Smooth muscle cell (in vitro differentiated cells): ENCODE results near the gene KCNIP3. TPM values are rescaled to one million over a fixed set of nuclear protein-coding genes. Genes with fewer than 3 reads are reported as not detected.

Experiments
- DNase-seq: peaks from one replicate; lab custom pipeline; 2025; ENCODE audit not compliant: unreplicated experiment; lab: John Stamatoyannopoulos, UW
- H2AFZ ChIP-seq: fragments of 200-600 bp; sonication (generic); 2 replicates; pipeline ENCODE4 v1.6.0; 2016; ENCODE audit warnings: antibody characterized with exemption, low read depth, mild to moderate bottlenecking
- H3F3A ChIP-seq: fragments of 200-600 bp; sonication (generic); 2 replicates; pipeline ENCODE4 v1.6.0; 2017; ENCODE audit warnings: antibody characterized with exemption, low read depth
- H3K27ac ChIP-seq: fragments of 200-600 bp; sonication (generic); 2 replicates; pipeline ENCODE4 v1.5.1; 2016; ENCODE audit warnings: low read depth, mild to moderate bottlenecking
- H3K27me3 ChIP-seq: fragments of 200-600 bp; sonication (generic); 2 replicates; pipeline ENCODE4 v1.6.1; 2016; ENCODE audit warnings: low read depth, mild to moderate bottlenecking
- H3K36me3 ChIP-seq: fragments of 200-600 bp; sonication (generic); 2 replicates; pipeline ENCODE4 v1.5.1; 2016; ENCODE audit warnings: low read depth
- H3K4me1 ChIP-seq: fragments of 200-600 bp; sonication (generic); 2 replicates; pipeline ENCODE4 v1.5.1; 2016; ENCODE audit warnings: low read depth
- H3K4me2 ChIP-seq: fragments of 200-600 bp; sonication (generic); 2 replicates; pipeline ENCODE4 v1.6.0; 2016; ENCODE audit warnings: mild to moderate bottlenecking
- H3K4me3 ChIP-seq: fragments of 200-600 bp; sonication (generic); 2 replicates; pipeline ENCODE4 v1.5.1; 2016; ENCODE audit warnings: mild to moderate bottlenecking
- H3K79me2 ChIP-seq: fragments of 200-600 bp; sonication (generic); 2 replicates; pipeline ENCODE4 v1.6.0; 2016; ENCODE audit warnings: low read depth, mild to moderate bottlenecking
- H3K9ac ChIP-seq: fragments of 200-600 bp; sonication (generic); 2 replicates; pipeline ENCODE4 v1.6.0; 2016; ENCODE audit warnings: low read depth
- H3K9me3 ChIP-seq: fragments of 200-600 bp; sonication (generic); replicated peaks from 2 replicates; pipeline ENCODE4 v1.5.1; 2016; ENCODE audit warnings: low read depth
- H4K20me1 ChIP-seq: fragments of 200-600 bp; sonication (generic); 2 replicates; pipeline ENCODE4 v1.6.0; 2016; ENCODE audit warnings: low read depth
- WGBS: methylation state at CpG from one replicate; pipeline ENCODE4 v1.1.7; 2016; ENCODE audit warnings: low lambda C conversion rate; 5-methylcytosine and 5-hydroxymethylcytosine counted together
- polyA plus RNA-seq: library from polyadenylated mRNA; unstranded; fragments of >200 nt; fragmentation: Nextera tagmentation; extraction: Ambion mirVana; gene quantifications from 2 replicates; pipeline ENCODE4 v1.2.1, GENCODE V29; 2016
- total RNA-seq: library from RNA; depleted of rRNA; stranded (reverse); fragments of >200 nt; gene quantifications from 2 replicates; pipeline ENCODE4 v1.2.3, GENCODE V29; 2014
- TF ChIP-seq, protein P1 (sequence below): fragments of 200-600 bp; sonication (generic); IDR thresholded peaks from 2 replicates; pipeline ENCODE4 v1.5.1; 2017; ENCODE audit warnings: borderline replicate concordance, mild to moderate bottlenecking, antibody characterized with exemption; ENCODE audit not compliant: insufficient read depth, poor library complexity, severe bottlenecking

KCNIP3 gene
- total and polyA plus RNA-seq, 2 experiments from 2014 or later, result 1.1 to 7.6 TPM

DNA sequence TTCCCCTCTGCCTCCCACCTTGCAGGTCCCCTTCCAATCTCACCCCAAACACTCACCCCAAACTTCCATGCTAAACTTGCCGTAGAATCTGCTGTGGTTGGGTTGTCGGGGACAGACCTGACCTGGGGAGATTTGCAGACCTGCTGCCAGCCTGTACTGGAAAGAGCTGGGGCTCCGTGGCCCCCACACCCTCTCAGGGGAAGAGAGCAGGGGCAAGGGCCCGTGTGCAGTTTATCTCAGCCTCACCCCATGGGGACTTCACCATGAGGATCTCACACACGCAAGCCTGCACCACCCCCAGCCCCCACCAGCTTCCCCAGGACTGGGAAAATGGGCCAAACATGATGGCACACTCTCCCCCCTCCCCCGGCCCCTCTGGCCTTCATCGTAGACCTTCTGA is 30.7 kb downstream of the KCNIP3 start:
- Histone ChIP-seq H3K4me2 (no peak overlapping the region), H3K4me1 (no peaks in the 10 kb centered on the region), H3K27ac (no peak overlapping the region), H3K36me3 (no peaks in the 10 kb centered on the region), H4K20me1 (no peaks in the 10 kb centered on the region), H3K27me3 (no peaks in the 10 kb centered on the region), H3K4me3 (no peak overlapping the region), H3K9me3 (no peaks in the 10 kb centered on the region), H3K9ac (no peak overlapping the region), H3F3A (no peaks in the 10 kb centered on the region), H3K79me2 (no peaks in the 10 kb centered on the region), H2AFZ (no peak overlapping the region)
- DNase-seq, result no peak
- 89% methylated on average over 7 of the region's 7 CpGs for WGBS
- TF ChIP-seq, protein P1, sequence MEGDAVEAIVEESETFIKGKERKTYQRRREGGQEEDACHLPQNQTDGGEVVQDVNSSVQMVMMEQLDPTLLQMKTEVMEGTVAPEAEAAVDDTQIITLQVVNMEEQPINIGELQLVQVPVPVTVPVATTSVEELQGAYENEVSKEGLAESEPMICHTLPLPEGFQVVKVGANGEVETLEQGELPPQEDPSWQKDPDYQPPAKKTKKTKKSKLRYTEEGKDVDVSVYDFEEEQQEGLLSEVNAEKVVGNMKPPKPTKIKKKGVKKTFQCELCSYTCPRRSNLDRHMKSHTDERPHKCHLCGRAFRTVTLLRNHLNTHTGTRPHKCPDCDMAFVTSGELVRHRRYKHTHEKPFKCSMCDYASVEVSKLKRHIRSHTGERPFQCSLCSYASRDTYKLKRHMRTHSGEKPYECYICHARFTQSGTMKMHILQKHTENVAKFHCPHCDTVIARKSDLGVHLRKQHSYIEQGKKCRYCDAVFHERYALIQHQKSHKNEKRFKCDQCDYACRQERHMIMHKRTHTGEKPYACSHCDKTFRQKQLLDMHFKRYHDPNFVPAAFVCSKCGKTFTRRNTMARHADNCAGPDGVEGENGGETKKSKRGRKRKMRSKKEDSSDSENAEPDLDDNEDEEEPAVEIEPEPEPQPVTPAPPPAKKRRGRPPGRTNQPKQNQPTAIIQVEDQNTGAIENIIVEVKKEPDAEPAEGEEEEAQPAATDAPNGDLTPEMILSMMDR, result no peak

DNA sequence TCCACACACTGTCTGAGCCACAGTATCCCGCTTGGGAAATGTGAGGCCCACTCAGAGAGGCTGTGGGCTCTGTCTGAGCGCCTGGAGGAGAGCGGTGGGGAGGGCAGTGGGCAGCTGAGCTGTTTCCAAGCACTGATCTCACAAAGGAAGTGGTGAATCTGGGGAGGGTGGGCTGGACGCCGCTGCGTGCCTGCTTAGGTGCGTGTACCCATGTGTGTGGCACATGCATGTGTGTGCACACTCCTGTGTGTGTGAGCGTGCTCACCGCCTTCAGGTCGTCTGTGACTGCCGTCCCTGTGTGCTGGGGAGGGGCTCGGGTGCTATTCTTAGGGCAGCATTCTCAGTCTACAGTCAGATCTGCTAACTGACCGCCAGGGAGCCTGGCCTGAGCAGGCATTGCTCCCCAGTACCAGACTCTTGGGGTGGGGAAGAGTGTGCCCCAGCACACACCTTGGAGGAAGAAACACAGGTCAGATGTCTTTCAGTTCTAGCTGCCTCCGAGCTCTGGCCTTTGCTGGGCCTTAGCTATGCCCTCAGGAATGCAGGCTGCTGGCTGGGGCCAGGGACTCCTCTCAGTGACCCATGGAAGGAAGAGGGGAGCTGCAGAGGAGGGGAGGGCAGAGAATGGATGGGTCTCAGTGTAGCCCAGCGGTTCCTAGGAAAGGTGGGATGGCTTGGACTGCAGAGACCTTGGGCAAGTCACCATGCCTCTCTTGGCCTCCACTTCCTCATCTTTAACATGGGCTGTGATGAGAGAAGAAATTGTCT is 31.4 kb downstream of the KCNIP3 start:
- TF ChIP-seq, protein P1, result no peak
- H4K20me1 ChIP-seq, result no peaks in the 10 kb centered on the region
- H3K27me3 ChIP-seq, result no peaks in the 10 kb centered on the region
- H3K9me3 ChIP-seq, result no peaks in the 10 kb centered on the region
- no peaks in the 10 kb centered on the region for H3K36me3 ChIP-seq
- H3K4me2 ChIP-seq, result no peak overlapping the region
- no peak overlapping the region for H3K9ac ChIP-seq
- H3K4me3 ChIP-seq, result no peak overlapping the region
- 79% methylated on average over 15 of the region's 15 CpGs for WGBS
- H3K27ac ChIP-seq, result no peak overlapping the region
- H3K4me1 ChIP-seq, result no peaks in the 10 kb centered on the region
- no peaks in the 10 kb centered on the region for H3K79me2 ChIP-seq
- no peaks in the 10 kb centered on the region for H3F3A ChIP-seq
- no peak for DNase-seq
- no peak overlapping the region for H2AFZ ChIP-seq

DNA sequence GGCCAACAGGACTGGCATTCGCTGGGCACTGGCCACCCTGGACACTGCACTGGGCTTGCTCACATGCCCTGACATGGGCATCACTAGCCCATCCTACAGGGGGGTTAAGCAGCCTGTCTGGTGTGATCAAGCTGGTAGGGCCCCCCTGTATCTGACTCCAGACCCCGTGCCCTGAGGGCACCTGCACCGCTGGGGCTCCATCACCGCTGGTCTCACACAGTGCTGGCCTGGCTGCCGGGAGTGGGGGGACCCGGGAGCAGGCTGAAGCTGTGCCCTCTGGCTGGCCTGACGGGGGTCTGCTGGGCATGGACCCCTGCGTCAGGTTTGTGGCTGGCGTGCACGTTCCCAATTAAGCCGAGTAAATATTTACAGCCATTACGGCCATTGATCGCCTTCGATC is 32.3 kb downstream of the KCNIP3 start:
- Histone ChIP-seq H3K36me3 (no peaks in the 10 kb centered on the region), H3K27me3 (no peaks in the 10 kb centered on the region), H3K4me3 (no peak overlapping the region), H3K79me2 (no peaks in the 10 kb centered on the region), H3K9ac (no peak overlapping the region), H2AFZ (no peak overlapping the region), H3F3A (no peaks in the 10 kb centered on the region), H3K4me2 (no peak overlapping the region), H4K20me1 (no peaks in the 10 kb centered on the region), H3K27ac (no peak overlapping the region), H3K4me1 (no peaks in the 10 kb centered on the region), H3K9me3 (no peaks in the 10 kb centered on the region)
- WGBS, result 93% methylated on average over 14 of the region's 14 CpGs
- DNase-seq, result no peak
- TF ChIP-seq, protein P1, result no peak
